C4-2B (cell line): Measurements from ENCODE around the gene PDHX.

Experiments
- CTCF ChIP-seq: fragments of 450-650 bp; conservative IDR thresholded peaks from 2 replicates; pipeline ENCODE4 v1.5.1; 2017; ENCODE audit warnings: mild to moderate bottlenecking
- ZFX ChIP-seq: fragments of 450-650 bp; IDR thresholded peaks from 2 replicates; pipeline ENCODE4 v1.6.1; 2017

- TF ChIP-seq CTCF, result no peak
- TF ChIP-seq ZFX, result no peak
Observed at GRCh38 chr11:34870548-34871196, 45.7 kb upstream of the PDHX start.
